ENCODE results near the gene BEND7.

BEND7 gene

GRCh38 chr10:13521026-13521425, 7.8 kb downstream of the BEND7 start:
- no peak for DNase-seq (ENCODE audit: low read depth)

GRCh38 chr10:13520194-13520593, 8.6 kb downstream of the BEND7 start:
- DNase-seq (ENCODE audit: low read depth), result no peak

DNA sequence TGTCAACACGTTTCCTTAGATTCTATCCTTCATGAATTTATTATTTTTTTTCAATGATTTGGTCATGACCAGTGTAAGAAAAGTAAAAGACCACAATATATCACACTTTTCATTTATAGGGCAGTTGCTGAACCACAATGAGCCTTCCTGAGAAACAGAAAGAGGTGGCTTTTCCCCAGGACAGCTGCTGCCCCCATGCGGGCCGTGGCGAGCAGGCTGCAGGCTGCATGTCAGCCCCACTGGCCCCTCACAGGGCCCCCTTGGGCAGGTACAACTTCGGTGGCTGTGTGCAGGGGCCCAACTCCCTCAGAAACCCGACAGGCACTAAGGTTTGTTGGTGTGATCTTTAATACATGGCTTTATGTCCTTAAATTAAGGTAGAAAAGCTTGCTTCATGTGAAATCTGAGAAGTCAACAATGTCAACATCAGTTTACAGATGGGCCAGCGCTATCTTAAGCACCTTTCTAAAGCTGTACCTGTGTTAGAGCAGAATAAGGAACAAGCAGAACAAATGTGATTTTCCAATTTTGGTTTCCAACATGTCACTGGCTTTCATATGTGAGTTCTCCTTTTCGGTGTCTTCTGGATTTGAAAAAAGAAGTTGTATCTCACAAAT, 10.6 kb downstream of the BEND7 start:
- DNase-seq (ENCODE audit: low read depth), result no peak

DNA sequence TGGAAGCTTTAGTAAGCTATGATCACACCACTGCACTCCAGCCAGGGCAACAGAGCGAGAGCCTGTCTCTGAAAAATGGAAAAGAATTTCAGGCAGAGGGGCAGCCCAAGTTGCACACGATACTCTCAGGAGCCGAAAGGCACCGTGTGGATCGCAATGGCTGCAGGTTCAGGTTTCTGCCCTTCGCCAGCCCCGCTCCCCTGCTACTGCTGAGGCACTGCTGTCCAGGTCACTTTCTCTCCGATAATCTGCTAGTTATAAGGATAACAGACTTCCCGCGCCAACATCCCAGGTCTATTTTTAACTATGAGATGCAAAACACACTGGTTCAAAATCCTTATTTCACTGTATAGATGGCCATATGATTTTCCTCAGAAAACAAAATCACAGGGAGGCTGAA, 11.1 kb downstream of the BEND7 start:
- DNase-seq (ENCODE audit: low read depth), result no peak

DNA sequence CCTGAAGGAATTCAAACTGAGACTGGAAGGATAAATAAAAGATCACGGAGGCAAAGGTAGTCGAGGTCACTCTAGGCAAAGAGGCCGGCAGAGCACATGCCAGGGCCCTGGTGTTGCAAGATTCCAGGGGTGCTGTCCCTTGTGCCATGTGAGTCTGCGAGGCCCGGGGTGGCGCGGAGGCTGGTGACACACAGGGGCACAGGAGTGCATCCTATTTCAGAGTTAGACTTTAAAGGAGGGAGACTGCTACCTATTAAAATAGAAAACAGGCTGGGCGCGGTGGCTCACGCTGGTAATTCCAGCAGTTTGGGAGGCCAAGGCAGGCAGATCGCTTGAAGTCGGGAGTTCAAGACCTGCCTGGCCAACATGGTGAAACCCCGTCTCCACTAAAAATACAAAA, 12.6 kb downstream of the BEND7 start:
- DNase-seq (ENCODE audit: low read depth), result no peak

DNA sequence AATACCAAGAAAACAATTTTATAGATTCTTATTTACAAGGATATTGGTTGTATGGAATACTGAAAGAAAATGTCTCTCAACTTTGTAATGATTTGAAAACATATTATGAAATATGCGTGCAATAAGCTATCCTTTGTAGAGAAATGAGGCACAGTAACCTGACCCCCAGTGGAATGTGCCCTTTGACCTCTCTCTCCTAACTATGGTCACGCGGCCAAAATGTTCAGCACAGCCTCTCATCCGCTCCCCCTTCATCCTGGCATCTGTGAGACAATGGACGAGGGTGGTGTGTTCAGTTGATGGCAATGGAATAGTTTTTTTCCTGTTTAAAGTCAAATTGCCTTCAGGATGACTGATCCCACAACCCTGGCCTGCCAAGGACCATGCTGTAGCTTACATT, 13.3 kb downstream of the BEND7 start:
- DNase-seq (ENCODE audit: low read depth), result no peak

- DNase-seq (ENCODE audit: low read depth), result no peak
These were observed 14.5 kb downstream of the BEND7 start for GRCh38 chr10:13514296-13514695.

GRCh38 chr10:13512564-13512963, 16.2 kb downstream of the BEND7 start:
- no peak for DNase-seq (ENCODE audit: low read depth)

- DNase-seq (ENCODE audit: low read depth), result no peak
These were observed 17.4 kb downstream of the BEND7 start for GRCh38 chr10:13511409-13511808.

- DNase-seq (ENCODE audit: low read depth), result peak; percentile 59
These were observed 23.6 kb downstream of the BEND7 start for GRCh38 chr10:13505052-13505680.

GRCh38 chr10:13503745-13504463, 24.9 kb downstream of the BEND7 start:
- DNase-seq (ENCODE audit: low read depth), result peak; percentile 82

DNA sequence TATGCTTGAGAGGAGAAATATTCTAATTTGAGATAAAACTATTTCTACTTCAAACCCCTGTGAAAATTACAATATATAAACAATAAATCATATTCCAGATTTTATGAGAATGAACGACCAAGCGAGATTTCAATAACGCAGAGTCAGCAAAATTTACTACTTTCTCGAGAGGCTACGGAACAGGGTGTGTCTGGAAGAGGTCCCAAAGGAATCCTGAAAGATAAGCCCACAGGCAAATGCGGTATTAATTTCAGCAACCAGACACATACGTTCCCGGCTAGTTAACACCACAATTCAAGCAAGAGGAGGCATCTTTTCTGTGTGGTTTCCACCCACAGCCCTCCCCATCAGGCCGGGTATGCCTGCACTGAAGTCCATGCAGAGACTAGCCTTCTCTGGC, 26.4 kb downstream of the BEND7 start:
- no peak for DNase-seq (ENCODE audit: low read depth)

GRCh38 chr10:13500201-13500600, 28.6 kb downstream of the BEND7 start:
- peak; percentile 61 for DNase-seq (ENCODE audit: low read depth)

GRCh38 chr10:13499150-13499549, 29.7 kb downstream of the BEND7 start:
- no peak for DNase-seq (ENCODE audit: low read depth)

GRCh38 chr10:13496931-13497330, 31.9 kb downstream of the BEND7 start:
- no peak for DNase-seq (ENCODE audit: low read depth)

- DNase-seq (ENCODE audit: low read depth), result no peak
These were observed 32.6 kb downstream of the BEND7 start for GRCh38 chr10:13496164-13496563.

GRCh38 chr10:13492493-13493180, 36.2 kb downstream of the BEND7 start:
- DNase-seq (ENCODE audit: low read depth), result no peak

DNA sequence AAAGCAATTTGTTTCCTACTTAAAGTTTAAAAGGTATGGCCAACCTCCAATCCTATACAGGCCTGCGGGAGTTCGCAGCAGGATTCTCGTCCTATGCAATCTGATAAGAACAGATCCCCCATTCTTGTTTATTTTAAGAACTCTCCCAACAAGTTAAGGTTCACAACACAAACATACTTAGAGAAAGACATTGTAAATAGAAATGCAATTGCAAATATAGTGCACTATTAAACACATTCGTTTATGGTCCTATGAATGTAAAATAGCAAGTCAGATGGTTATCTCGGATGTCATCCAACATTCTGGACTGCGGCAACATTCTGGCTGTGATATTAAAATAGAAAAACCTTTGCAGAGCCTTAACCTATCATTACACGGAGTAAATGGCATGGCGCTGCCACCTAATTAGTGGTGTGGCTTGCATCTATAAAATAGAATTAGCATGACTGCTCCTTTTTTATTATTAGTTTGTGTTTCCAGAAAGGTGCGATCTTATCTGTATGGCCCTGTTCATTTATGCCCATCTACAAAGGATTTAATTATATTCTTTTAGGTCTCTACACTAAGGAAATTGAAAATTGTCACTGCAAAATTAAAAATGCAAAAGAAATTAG, 37.0 kb downstream of the BEND7 start:
- no peak for DNase-seq (ENCODE audit: low read depth)

DNA sequence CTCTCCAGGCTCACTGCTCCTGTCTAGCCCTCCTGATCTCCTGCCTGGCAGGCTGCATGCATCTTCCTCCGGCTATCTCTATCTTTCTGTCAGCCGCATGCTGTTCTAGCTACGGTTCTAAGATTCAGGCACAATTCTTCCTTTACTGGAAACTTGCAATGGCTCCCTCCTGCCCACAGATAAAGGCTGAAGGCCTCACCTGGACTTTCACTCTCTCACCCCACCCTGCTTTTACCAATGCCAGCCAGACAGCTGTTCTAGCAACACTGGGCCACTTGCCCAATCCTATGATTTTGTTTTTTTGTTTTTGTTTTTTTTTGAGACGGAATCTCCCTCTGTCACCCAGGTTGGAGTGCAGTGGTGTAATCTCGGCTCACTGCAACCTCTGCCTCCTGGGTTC, 38.3 kb downstream of the BEND7 start:
- DNase-seq (ENCODE audit: low read depth), result no peak

- DNase-seq (ENCODE audit: low read depth), result no peak
These were observed 39.7 kb downstream of the BEND7 start for GRCh38 chr10:13489035-13489599.

DNA sequence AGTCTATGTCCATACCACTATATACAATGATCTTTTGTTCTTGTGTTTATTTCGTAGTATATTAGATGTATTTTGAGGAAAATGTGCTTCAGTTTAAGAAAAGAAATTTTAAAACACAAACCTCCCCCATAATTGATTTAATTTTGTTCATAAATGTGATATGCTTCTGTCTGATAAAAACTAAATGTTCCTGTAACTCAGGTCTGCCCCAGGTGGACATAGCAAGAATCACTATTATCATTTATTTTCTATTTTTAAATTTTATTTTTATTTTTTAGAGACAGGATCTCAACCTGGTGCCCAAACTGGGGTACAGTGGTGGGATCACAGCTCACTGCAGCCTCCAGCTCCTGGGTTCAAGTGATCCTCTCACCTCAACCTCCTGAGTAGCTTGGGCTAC, 43.2 kb downstream of the BEND7 start:
- DNase-seq (ENCODE audit: low read depth), result no peak

DNA sequence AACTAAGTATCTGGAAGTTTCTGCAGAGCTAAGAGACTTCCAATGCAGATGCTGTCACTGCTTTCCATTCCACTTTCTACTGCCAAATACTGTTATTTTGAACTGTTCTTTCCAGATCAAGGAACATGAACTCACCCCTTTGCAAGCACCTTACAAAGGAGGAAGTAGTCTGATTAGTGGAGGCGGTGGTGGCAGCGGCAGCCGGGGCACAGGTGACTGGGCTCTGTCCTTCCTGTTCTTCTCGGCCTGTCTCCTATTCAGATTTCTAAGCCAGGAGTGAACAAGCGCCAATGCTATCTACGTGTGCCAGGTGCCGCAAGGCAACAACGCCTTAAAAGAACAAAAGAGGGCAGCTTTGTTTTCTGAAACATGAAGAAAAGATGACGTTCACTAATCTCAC, 44.9 kb downstream of the BEND7 start:
- DNase-seq (ENCODE audit: low read depth), result no peak
